Activated CD8-positive, alpha-beta memory T cell treated with anti-CD3 and anti-CD28 coated beads, Interleukin-2, amount 50 U/mL, for 24 hours (primary cell): ENCODE results near the gene ADRA2C.

Experiments
- DNase-seq: peaks from one replicate; pipeline ENCODE4 v3.0.0-alpha.2; 2020; ENCODE audit errors: extremely low read depth

ADRA2C gene

DNA sequence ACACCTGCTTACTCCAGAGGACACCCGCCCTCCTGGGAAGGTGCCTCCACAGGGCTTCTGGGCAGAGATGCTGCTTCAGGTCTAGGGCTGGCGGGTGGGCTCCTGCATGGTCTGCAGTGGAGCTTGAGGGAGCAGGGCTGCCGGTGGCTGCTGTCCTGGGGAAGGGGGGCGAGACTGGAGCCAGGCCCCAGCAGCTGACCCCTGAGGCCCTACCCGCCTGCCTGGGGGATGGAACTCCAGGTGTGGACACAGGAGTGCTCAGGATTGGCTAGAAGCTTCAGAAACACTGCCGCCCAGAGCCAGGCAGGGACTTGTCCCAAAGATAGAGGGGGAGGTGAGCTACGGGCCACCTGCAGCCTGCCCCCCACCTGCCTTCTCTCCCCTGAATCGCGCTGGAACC is 33.0 kb upstream of the ADRA2C start:
- no peak for DNase-seq

DNA sequence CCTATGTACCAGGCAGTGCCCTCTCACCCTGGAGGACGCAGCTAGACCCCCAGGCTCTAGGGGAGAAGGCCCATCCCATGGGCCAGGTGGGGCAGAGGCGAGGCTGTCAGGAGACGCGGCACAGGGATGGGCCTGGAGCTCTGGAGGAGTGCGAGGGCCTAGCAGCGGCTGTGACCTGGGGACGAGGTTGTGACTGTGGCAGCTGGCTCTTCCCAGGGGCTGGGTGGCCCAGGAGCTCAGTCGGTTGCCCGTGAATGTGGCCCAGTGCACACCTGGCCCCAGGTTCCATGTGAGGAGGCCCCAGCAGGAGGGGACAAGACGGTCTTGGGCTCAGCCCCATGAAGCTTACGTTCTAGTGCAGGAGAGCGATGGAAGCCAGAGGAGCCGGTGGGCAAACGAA is 31.0 kb upstream of the ADRA2C start:
- no peak for DNase-seq

DNA sequence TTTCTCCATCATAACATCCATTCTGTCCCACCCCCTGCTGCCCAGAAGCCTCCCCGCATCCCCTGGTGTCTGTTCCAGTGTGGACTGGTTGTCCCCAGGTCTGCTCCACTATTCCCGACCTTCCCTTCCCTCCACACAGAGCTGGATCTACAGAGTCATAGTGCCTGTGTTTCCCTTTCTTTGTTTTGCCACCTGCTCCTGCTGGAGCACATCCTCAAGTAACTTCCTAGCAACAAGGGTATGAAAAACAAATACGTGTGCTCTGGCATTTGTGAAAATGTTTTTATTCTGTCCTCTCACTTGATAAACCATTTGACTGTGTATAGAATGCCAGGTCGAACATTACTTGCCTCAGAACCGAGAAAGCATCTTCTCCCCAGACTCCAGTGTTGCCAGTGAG is 29.9 kb upstream of the ADRA2C start:
- DNase-seq = no peak

DNA sequence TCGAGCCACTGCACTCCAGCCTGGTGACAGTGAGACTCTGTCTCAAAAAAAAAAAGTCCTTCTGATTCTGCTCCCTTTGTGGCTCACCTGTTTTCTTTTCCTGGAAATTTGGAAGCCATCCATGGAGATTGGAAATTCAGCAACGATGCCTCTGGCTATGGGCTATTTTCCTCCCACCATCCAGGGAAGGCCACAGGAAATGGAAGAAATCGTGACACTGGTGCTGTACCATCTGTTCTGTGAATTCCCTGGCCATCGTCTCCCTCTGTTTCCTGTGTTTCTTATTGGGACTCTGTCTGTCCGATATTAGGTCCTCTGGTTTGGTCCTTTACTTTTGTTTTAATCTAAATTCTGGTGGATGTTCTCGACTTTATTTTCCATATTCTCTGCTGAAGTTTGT is 29.4 kb upstream of the ADRA2C start:
- no peak for DNase-seq

DNA sequence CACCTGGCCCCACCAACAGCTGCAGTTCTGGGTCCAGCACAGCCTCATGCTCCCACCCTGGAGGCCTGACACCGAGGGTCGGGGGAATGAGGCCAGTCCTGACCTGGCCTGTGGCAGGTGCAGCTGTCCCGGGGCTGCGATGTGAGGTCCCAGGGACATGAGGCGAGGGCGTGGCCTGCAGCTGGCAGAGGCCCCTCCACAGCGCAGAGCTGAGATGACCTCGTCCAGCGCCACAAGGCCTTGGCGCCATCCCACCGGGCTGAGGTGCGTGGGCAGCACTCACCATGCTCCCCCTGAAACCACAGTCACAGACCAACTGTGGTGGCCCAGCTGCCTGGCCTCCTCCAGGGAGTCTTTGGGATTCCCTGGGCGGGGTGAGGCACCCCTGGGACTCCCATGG is 26.6 kb upstream of the ADRA2C start:
- no peak for DNase-seq

DNA sequence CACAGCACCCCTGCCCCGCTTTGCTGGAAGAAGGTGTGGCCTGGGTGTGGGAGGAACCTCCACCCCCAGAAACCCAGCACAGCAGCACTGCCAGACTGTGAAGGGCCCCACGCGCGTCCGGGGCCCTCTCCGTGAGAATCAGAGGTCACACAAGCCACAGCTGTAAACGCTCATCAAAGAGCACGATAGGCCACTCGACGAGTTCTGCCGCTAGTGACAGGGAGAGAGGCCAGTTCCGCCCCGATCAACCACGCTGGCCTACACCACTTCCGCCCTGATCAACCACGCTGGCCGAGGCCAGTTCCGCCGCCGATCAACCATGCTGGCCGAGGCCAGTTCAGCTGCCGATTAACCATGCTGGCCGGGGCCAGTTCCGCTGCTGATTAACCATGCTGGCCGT is 25.9 kb upstream of the ADRA2C start:
- no peak for DNase-seq

DNA sequence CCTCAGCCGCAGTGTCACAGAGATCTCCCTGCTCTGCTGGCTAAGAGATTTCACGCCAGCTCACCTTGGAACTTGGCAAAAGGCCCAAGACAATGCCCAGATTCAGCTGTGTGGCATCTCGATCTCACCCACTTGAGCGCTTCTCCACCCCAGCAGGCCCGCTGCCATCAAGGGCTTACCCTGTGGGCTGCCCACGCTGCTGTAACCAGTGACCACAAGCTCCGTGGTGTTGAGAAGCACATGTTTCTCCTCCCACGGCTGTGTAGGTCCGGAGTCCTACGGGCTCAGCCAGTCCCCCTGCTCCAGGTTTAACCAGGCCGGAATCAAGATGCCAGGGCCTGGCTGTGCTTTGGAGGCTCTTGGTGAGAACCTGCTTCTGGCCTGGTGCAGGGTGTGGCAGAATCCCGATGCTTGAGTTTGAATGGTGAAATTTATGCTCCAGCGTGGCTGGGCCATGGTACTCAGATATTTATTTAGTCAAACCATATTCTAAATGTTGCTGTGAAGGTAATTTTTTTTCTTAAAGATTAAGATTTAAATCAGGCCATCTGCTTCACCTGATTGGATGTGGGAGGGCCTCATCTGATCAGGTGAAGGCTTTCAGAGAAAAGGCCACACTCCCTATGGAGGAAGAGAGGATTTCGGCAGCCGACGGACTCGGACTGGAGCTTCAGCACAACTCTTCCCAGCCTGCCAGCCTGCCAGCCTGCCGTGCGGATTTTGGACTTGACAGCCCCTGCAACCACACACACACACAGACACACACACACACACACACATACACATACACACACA is 24.8 kb upstream of the ADRA2C start:
- DNase-seq = no peak

DNA sequence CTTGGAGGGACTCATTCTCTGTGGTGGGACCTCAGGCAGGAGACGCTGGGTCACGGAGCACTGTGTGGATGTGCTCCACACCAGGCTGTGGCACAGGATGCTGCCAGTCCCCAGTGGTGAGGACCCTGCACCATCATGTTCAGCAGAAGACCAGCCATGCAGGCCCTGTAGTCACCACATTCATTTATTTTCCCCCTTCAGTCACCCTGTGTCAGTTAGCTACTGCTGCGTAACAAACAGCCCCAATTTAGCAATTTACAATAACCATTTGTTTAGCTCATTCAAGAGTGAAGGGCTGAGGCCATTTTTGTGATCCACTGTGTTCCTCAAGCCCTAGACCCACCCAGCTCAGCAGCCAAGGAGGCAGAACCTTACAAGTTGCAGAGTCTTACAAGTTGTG is 23.6 kb upstream of the ADRA2C start:
- DNase-seq = no peak

DNA sequence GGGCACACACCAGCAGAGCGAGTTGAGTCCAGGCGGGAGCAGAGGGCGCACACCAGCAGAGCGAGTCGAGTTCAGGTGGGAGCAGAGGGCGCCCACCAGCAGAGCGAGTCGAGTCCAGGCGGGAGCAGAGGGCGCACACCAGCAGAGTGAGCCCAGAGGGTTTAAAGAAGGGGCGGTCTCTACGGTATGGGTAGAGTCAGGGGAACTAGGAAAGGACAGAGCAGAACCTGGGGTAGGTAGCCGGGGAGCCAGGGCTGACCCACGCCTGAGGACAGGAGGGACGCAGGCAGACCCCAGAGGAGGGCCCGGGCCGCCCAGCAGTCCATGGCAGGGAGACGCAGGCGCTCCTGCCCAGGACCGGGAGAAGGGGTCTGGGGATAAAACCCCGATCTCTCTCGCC is 22.0 kb upstream of the ADRA2C start:
- no peak for DNase-seq

DNA sequence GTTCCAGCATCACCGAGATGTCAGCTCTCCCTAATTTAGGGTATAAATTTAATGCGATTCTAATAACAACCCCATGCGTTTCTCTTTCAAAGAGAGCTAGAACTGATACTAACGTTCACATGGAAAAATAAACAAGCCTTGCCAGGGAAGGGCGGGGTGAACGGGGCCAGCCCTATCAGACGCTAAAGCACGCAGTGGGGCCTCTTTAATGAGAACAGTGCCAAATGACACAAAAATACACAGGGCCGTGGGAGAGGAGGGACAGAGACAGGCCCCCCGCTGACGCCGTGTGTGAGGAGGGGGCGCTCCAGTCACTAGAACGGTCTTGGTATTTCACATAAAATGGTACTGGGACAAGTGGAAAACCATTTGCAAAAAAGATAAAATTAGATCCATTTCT is 21.3 kb upstream of the ADRA2C start:
- DNase-seq = no peak

DNA sequence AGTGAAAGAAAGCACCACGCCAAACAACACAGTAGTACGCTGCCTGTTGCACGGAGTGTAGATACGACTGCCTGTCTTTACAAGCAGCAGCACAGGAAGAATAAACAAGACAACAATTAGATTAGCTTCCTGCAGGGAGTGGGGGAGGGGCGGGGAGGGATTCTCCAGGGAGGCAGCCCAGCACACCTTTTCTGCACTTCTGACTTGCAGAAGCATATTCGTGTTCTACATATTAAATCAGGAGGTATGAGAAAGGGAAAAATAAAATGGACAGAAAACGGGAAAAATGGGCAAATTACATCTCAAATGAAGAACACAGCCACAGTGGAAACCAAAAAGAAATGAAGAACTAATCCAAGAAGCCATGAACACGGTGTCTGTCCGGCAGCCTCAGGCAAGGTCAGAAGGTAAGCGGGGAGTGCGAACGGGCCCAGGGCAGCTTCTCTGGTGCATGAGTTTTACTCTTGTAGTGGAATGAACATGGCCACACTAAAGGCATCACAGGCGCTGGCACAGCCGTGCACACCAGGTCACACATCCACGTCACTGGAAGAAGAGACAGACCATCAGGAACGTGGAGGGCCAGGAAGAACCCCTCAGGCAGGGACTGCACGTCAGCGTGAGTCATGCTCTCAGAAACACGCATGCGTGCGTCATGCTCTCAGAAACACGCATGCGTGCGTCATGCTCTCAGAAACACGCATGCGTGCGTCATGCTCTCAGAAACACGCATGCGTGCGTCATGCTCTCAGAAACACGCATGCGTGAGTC is 20.1 kb upstream of the ADRA2C start:
- DNase-seq = no peak

DNA sequence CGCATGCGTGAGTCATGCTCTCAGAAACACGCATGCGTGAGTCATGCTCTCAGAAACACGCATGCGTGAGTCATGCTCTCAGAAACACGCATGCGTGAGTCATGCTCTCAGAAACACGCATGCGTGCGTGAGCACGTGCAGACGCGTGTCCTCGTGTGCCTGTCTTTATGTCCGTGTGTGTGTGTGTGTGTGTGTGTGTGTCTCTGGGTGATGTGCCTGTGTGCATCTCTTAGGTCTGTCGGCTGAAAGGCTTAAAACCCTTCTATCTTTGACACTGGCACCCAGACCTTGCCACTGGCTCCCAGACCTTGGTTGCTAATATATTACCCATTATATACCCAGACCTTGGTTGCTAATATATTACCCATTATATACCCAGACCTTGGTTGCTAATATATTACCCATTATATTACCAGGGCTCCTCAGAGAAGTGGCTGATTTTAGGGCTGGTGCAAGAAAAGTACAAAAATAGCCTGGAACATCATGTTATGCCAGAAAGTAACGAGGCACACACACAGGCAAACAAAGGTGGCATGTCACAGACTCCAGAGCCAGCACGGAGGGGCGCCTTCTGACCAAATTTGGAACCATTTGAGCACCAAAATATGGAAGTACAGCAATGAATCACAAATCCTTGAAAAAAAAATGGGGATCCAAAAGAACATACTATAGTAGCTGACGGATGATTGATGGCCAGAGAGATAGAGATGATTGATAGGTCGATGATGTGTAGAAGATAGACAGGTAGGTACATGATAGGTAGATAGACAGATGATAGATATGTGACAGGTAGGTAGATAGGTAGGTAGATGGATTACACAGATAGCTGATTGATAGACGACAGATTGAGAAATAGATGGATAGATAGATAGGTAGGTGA is 19.2 kb upstream of the ADRA2C start:
- no peak for DNase-seq

DNA sequence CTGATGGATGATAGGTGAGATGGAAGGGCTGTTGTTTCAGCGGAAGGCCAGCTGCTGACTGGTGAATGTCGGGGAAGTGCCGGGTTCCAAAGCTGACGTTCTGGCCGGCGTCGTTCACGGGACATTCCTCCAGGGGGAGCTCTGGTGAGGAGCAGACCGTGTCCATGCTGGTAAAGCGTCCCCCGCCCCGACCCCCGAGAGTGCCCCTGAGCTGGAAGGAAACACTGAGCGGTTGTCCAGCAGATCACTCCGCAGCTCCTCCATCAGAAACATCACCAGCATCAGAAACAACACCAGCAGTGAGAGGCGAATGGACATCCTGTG is 18.6 kb upstream of the ADRA2C start:
- no peak for DNase-seq

DNA sequence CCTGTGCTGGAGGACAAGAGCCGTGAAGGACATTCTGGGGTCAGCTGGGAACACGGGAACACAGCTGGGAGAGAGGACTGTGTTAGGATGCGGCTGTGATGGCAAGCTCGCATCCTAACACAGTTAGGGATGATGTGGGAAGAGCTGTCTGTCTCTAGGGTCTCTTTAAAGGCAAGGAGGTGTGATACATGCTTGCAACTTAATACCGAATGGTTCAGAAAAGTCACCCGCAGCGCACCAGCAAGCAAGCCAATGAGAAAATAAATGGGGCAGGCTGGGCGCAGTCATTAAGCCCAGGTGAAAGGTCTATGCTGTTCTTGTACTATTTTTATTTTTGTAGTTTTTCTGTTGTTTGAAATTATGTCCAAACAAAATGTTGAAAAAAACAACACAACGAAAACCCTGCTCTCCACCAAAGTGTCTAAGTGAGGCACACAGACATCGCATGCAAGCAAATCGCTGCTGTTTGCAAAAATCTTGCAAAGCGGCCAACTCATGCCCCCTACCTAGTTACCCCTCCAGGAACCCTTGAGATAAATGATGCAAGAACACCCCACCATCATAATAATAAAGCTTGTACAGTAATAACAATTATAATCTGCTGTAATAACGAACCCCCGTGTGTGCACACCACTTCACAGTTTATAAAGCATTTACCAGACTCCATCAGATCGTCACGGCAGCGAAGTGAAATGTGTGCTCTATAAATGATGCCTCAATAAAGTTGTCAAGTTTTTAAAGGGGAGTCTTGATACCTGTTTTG is 17.9 kb upstream of the ADRA2C start:
- DNase-seq = no peak

DNA sequence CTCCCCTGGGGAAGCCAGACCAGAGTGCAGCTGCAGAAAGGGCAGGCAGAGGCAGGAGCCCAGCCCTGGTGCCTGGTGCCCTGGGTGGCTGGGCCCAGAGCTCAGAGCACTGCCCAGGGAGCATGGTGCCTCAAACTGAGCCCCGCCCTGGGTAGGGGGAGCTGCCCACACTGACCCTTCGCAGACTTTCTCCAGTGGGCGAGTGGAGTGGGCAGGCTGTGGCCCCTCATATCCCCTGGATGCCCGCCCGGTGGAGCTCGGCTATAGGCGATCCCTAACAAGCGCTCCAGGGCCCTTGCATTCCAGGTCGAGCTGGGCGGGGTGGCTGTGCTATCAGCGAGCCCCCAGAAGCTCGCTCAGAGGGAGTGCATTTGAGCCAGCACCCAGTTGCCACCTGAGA is 17.1 kb upstream of the ADRA2C start:
- DNase-seq = no peak

DNA sequence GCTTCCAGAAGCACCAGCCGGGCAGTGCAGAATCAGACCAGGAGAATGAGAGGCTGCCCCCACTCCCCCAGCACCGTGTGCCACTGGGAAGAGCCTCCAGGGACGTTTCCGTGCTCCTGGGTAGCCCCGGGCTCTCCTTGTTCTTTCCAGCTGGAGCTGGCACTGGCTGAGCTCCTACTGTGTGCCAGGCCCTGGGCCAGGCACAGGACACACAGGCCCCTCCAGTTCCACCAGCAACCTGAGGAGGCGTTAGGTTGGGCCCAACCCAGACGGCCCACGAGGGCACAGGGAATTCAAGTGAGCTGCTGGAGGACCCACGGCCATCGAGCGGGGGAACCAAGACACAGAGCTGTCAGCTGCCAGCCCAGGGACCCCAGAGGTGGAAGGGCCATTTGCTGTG is 15.9 kb upstream of the ADRA2C start:
- DNase-seq = no peak

DNA sequence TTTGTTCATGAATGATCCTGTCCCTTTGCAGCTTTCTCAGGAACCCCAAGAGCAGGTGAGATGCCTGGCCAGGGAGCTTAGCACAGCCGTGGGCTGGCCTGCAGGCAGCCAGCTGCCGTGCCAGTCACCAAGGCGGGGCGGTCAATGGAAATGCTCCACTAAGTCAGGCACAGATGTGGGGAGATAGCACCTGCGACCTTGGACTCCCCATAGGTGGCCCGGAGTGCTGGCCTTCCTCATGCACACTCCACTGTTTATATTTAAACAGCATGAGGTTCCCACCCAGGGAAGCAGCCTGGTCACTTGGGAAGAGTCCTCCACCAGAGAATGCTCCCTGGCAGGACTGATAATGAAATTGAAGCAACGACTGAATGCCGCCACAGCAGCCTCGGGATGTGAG is 14.2 kb upstream of the ADRA2C start:
- DNase-seq = no peak

DNA sequence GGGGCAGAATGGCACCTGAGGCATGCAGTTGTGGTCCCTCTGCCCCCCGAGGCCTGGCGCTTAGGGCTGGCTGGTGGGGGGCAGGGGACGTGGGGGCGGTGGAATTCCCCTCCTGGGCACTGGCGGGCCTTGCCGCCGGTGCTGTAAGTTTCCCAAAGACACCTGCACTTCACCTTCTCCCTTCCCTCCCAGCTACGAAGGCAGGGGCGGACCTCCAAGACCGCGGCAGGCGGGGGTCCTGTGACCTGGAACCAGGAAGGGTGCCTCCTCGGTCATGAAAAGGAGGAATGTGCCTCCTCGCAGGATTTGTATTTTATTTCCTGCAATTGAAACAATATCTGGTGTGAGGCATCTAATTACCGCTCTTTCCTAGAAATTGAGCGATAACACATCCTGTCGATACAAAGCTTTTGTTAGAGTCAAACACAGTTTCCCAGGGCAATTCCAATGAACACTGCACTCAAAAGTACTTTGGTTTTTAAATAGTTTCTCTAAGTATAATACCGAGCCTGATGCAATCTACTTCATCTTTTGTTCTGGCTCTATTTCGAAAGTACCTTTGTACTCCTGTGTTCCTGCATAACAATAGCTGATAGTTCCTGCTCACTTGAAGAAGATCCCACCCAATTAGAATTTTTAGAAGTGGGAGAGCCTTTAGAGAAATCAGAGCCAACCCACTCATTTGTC is 12.3 kb upstream of the ADRA2C start:
- DNase-seq = no peak

DNA sequence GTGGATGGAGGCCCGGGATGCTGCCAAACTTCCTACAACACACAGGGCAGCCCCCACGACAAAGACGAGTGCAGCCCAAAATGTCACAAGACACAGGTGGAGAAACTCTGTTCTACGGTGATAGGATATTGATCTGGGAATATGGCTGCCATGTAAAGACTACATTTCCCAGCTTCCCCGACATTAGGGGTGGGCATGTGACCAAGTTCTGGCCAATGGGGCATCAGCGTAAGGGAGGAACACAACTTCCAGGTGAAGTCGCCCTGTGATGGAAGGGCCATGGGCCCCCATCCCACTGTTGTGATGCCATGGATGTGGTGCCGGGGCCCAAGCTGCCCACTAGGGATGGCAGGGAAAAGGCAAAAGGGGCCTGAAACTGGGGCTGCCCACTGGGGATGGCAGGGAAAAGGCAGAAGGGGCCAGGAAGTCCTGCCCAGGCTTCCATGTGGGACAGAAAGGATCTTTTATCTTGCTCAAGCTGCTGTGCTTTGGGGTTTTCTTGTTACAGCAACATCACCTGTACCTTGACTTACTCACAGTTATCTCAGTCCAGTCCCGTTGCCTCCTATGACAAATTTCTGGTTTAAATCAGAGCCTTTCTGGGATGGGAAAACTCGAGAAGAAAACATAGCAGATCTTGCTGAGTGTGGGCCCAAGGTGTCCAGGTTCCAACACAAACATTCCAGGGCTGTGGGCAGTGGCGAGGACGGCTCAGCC is 9.7 kb upstream of the ADRA2C start:
- no peak for DNase-seq

DNA sequence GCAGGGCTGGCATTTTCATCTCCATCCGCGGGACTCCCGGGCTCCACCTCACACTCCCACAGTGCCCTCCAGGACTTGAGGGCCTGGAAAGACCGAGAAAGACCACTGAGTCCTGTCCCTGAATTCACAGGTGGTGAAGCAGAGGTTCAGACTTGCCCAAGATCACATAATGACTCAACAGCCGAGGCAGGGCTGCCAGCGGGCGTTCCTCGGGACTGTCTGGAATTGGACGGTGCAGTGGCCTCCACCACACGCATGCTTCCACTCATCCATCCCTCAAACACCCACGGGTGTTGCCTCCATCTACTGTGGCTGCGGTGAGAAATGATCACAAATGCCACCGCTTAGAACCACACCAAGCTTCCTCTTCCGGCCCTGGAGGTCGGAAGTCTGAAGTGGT is 6.9 kb upstream of the ADRA2C start:
- no peak for DNase-seq

DNA sequence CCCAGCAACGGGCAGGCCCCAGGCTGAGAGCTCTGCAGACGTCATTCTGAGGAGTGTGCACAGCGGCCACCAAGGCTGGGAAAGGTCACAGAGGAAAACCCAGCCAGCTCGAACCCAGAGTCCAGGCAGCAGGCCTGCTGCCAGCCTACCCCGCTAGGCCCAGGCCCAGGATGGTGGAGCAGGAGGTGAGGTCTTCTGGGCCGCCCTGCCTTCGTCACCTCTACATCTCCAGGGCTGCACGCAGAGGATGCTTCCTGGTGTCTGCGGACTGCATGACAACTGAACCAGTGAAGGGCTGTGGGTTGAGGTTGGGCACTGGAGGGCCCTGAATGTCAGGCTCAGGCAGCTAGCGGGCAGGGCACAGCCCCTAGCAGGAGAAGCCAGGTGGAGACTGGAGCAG is 5.8 kb upstream of the ADRA2C start:
- no peak for DNase-seq
